H1 (cell line): ENCODE data around the gene STOML1. TPM values are rescaled to one million over a fixed set of nuclear protein-coding genes. Genes with fewer than 3 reads are reported as not detected.

Source experiments
- CTCF ChIA-PET: fragments of 300-600 bp; sonication (Branson Sonifier 250); formaldehyde crosslinking; loops from one replicate; lab custom pipeline; 2021; ENCODE audit not compliant: partially characterized antibody; lab: Charles Lee
- POLR2A ChIA-PET: fragments of 300-600 bp; sonication (Branson Sonifier 250); formaldehyde crosslinking; loops from one replicate; lab custom pipeline; 2021; ENCODE audit warnings: inconsistent platforms; ENCODE audit not compliant: partially characterized antibody; lab: Charles Lee
- DNase-seq, 2 experiments: peaks; one replicate each; pipeline versions ENCODE4 v3.0.0 to v3.0.0-alpha.2; 2010 to 2022; ENCODE audit warnings: low spot score in 2 of 2, low read depth in 1 of 2, mixed read lengths in 1 of 2
- FAIRE-seq: peaks from 2 replicates; lab custom pipeline; 2011; peaks lifted over from hg19 to GRCh38; lab: Jason Lieb, UNC
- H2AFZ ChIP-seq: 2 replicates; pipeline ENCODE4 v1.8.1; 2012; ENCODE audit warnings: low read length, inconsistent platforms
- H2AK5ac ChIP-seq: 2 replicates; pipeline ENCODE4 v1.6.1; 2013; ENCODE audit warnings: low read depth, low read length
- H2BK120ac ChIP-seq: replicated peaks from 2 replicates; pipeline ENCODE3; 2013; ENCODE audit warnings: low read depth, low read length, inconsistent platforms
- H2BK12ac ChIP-seq: 2 replicates; pipeline ENCODE4 v1.6.1; 2013; ENCODE audit warnings: low read depth, low read length
- H2BK15ac ChIP-seq: 2 replicates; pipeline ENCODE4 v1.6.1; 2013; ENCODE audit warnings: low read length
- H2BK20ac ChIP-seq: 2 replicates; pipeline ENCODE4 v1.6.1; 2013; ENCODE audit warnings: low read length
- H2BK5ac ChIP-seq: 2 replicates; pipeline ENCODE4 v1.6.1; 2013; ENCODE audit warnings: low read depth, low read length
- H3K14ac ChIP-seq: 2 replicates; pipeline ENCODE4 v1.6.1; 2013; ENCODE audit warnings: inconsistent platforms; ENCODE audit not compliant: insufficient read length
- H3K18ac ChIP-seq: 2 replicates; pipeline ENCODE4 v1.6.1; 2013; ENCODE audit warnings: low read length; ENCODE audit errors: extremely low read depth
- H3K23ac ChIP-seq: 2 replicates; pipeline ENCODE4 v1.6.1; 2013; ENCODE audit warnings: inconsistent platforms; ENCODE audit not compliant: insufficient read length
- H3K23me2 ChIP-seq: 2 replicates; pipeline ENCODE4 v1.6.1; 2013; ENCODE audit warnings: low read depth, low read length
- H3K27ac ChIP-seq: 2 replicates; pipeline ENCODE4 v1.6.1; 2011; ENCODE audit warnings: low read depth, low read length, inconsistent platforms
- H3K27me3 ChIP-seq, 4 experiments: replicated peaks in 1 of 4; 1 replicate in 1 of 4; 2 replicates in 3 of 4; pipeline versions ENCODE4 v1.6.1 to v1.8.1; 2011 to 2013; ENCODE audit warnings: low read length in 3 of 4, mild to moderate bottlenecking in 3 of 4, inconsistent platforms in 2 of 4, mixed read lengths in 2 of 4, moderate library complexity in 1 of 4; ENCODE audit not compliant: control insufficient read depth in 3 of 4, insufficient read depth in 3 of 4; ENCODE audit errors: extremely low read depth in 1 of 4
- H3K36me3 ChIP-seq, 4 experiments: 2 replicates each; pipeline versions ENCODE4 v1.6.1 to v1.8.1; 2011 to 2013; ENCODE audit warnings: mild to moderate bottlenecking in 4 of 4, low read length in 3 of 4, moderate library complexity in 2 of 4, control low read depth in 1 of 4, inconsistent platforms in 1 of 4; ENCODE audit not compliant: insufficient read depth in 4 of 4, control insufficient read depth in 2 of 4
- H3K4ac ChIP-seq: replicated peaks from 2 replicates; pipeline ENCODE3; 2013; ENCODE audit warnings: low read length, low read depth, mixed read lengths, inconsistent platforms; ENCODE audit not compliant: insufficient read length
- H3K4me1 ChIP-seq, 4 experiments: replicated peaks in 1 of 4; 1 replicate in 1 of 4; 2 replicates in 3 of 4; pipeline versions ENCODE4 v1.6.1 to v1.8.1; 2011 to 2013; ENCODE audit warnings: low read length in 3 of 4, inconsistent platforms in 2 of 4, mixed read lengths in 1 of 4; ENCODE audit not compliant: insufficient read depth in 4 of 4, control insufficient read depth in 3 of 4
- H3K4me2 ChIP-seq, 2 experiments: 2 replicates each; pipeline versions ENCODE4 v1.6.1 to v1.8.1; 2011 to 2013; ENCODE audit warnings: low read depth in 2 of 2, low read length in 2 of 2, control low read depth in 1 of 2, inconsistent platforms in 1 of 2, mild to moderate bottlenecking in 1 of 2; ENCODE audit not compliant: insufficient read depth in 1 of 2
- H3K4me3 ChIP-seq, 4 experiments: fragments of 200-600, 300-600 bp in 1 of 4; sonication (generic), shearing (Covaris generic), sonication (Bioruptor Twin) in 1 of 4; 2 replicates each; pipeline versions ENCODE4 v1.5.1 to v1.8.1; 2011 to 2016; ENCODE audit warnings: low read length in 4 of 4, low read depth in 3 of 4, control low read depth in 2 of 4, inconsistent platforms in 2 of 4, mild to moderate bottlenecking in 2 of 4, mixed read lengths in 1 of 4, moderate library complexity in 1 of 4; ENCODE audit not compliant: insufficient read depth in 2 of 4; ENCODE audit errors: extremely low read depth in 1 of 4
- H3K56ac ChIP-seq: replicated peaks from 2 replicates; pipeline ENCODE3; 2013; ENCODE audit warnings: low read depth, mild to moderate bottlenecking, mixed read lengths, low read length, inconsistent platforms; ENCODE audit not compliant: insufficient read length
- H3K79me1 ChIP-seq: 2 replicates; pipeline ENCODE4 v1.6.1; 2013; ENCODE audit warnings: low read depth, low read length, control low read depth
- H3K79me2 ChIP-seq, 2 experiments: 2 replicates each; pipeline versions ENCODE4 v1.6.1 to v1.8.1; 2012 to 2013; ENCODE audit warnings: low read length in 2 of 2, mild to moderate bottlenecking in 2 of 2, inconsistent platforms in 1 of 2; ENCODE audit not compliant: insufficient read depth in 2 of 2, control insufficient read depth in 1 of 2
- H3K9ac ChIP-seq, 4 experiments: replicated peaks in 1 of 4; 1 replicate in 1 of 4; 2 replicates in 3 of 4; pipeline versions ENCODE4 v1.6.1 to v1.8.1; 2011 to 2013; ENCODE audit warnings: low read depth in 3 of 4, low read length in 3 of 4, control low read depth in 2 of 4, mild to moderate bottlenecking in 2 of 4, moderate library complexity in 2 of 4, inconsistent platforms in 1 of 4; ENCODE audit errors: extremely low read depth in 1 of 4
- H3K9me3 ChIP-seq, 2 experiments: 2 replicates each; pipeline versions ENCODE4 v1.6.1 to v1.8.1; 2012 to 2013; ENCODE audit warnings: mild to moderate bottlenecking in 2 of 2, moderate library complexity in 2 of 2, control low read depth in 1 of 2, inconsistent platforms in 1 of 2, low read depth in 1 of 2, low read length in 1 of 2, mixed read lengths in 1 of 2; ENCODE audit not compliant: insufficient read depth in 2 of 2
- H4K20me1 ChIP-seq, 2 experiments: replicated peaks in 1 of 2; 2 replicates each; pipeline versions ENCODE3 to v1.8.1; 2011 to 2013; ENCODE audit warnings: inconsistent platforms in 2 of 2, low read length in 2 of 2, mild to moderate bottlenecking in 1 of 2; ENCODE audit not compliant: insufficient read depth in 2 of 2, control insufficient read depth in 1 of 2
- H4K5ac ChIP-seq: 2 replicates; pipeline ENCODE4 v1.6.1; 2013; ENCODE audit warnings: low read length, low read depth, mixed read lengths, inconsistent platforms; ENCODE audit not compliant: insufficient read length
- H4K8ac ChIP-seq: 2 replicates; pipeline ENCODE4 v1.8.0; 2013; ENCODE audit warnings: mild to moderate bottlenecking, moderate library complexity, low read length, inconsistent platforms; ENCODE audit not compliant: insufficient read depth; ENCODE audit errors: extremely low read depth
- H4K91ac ChIP-seq: replicated peaks from 2 replicates; pipeline ENCODE3; 2013; ENCODE audit warnings: low read length, mixed read lengths, inconsistent platforms; ENCODE audit not compliant: insufficient read length
- CBX5 ChIP-seq: fragments of 300-800, 300-1000 bp; sonication (generic); IDR thresholded peaks from 2 replicates; pipeline ENCODE4 v1.7.1; 2016; ENCODE audit warnings: antibody characterized with exemption, low read length, low read depth
- RFX5 ChIP-seq: IDR thresholded peaks from 2 replicates; pipeline ENCODE4 v1.6.1; 2011; ENCODE audit warnings: low read depth, low read length, improper control_type of control experiment, borderline replicate concordance
- SUZ12 ChIP-seq: fragments of 200-600 bp; sonication (generic); IDR thresholded peaks from 2 replicates; pipeline ENCODE4 v1.6.1; 2012; ENCODE audit warnings: mild to moderate bottlenecking, inconsistent platforms, low read length, moderate library complexity, mixed read lengths
- WGBS, 2 experiments: shearing (Covaris generic) in 1 of 2; methylation state at CpG; one replicate each; pipeline versions ENCODE4 v1.1.6 to v1.1.7; 2013 to 2015; ENCODE audit warnings: low lambda C conversion rate in 2 of 2, mixed read lengths in 2 of 2, inconsistent platforms in 1 of 2, low coverage in 1 of 2, missing lambda C conversion rate in 1 of 2; ENCODE audit not compliant: insufficient replicate concordance in 2 of 2, insufficient coverage in 1 of 2, insufficient read length in 1 of 2; ENCODE audit errors: extremely low coverage in 1 of 2, missing lambda C conversion rate in 1 of 2; 5-methylcytosine and 5-hydroxymethylcytosine counted together
- polyA plus RNA-seq, 7 experiments: library from polyadenylated mRNA; depleted of rRNA in 3 of 7; stranded (reverse) in 5 of 7; unstranded in 2 of 7; fragments of >200 nt in 5 of 7; fragments of 200-250 nt in 2 of 7; gene quantifications; 1 replicate in 5 of 7; 2 replicates in 1 of 7; 4 replicates in 1 of 7; pipeline versions ENCODE4 v1.2.1 to v1.2.3, GENCODE V29; 2011 to 2013; ENCODE audit warnings: missing spikeins in 2 of 7, mixed read lengths in 2 of 7
- total RNA-seq: library from RNA; stranded (reverse); fragmentation: NEBNext Ultra II Directional; extraction: Animal tissue kit (Norgen Biotek cat#: 25700); gene quantifications from 2 replicates; pipeline ENCODE4 v1.2.1, GENCODE V29; 2021

STOML1 gene
- total and polyA plus RNA-seq, 2 of the 8 experiments (the other 6 are each of a cell fraction or from before 2014, with no cell fraction given) = 2.6 to 3.2 TPM

- Histone ChIP-seq H3K9me3 (no peaks in the 10 kb centered on the region), H3K18ac (no peak overlapping the region), H2BK15ac (no peak overlapping the region), H2BK20ac (0 out of 2 replicates have a peak overlapping the region, but pooled peaks have one; percentile 3), H2BK5ac (no peak overlapping the region), H4K8ac (peak overlapping the region; percentile 51; the same call in 1 of the 2 replicates), H3K27ac (no peak overlapping the region), H3K4ac (no peak overlapping the region), H3K23me2 (no peaks in the 10 kb centered on the region), H2AK5ac (no peak overlapping the region), H3K4me2 (no peak overlapping the region), H3K27me3 (no peaks in the 10 kb centered on the region), H2BK120ac (no peak overlapping the region), H3K9ac (no peak overlapping the region), H4K91ac (no peak overlapping the region), H2BK12ac (0 out of 2 replicates have a peak overlapping the region, but pooled peaks have one; percentile 93), H3K4me3 (no peak overlapping the region), H4K20me1 (no peaks in the 10 kb centered on the region), H3K79me2 (no peaks in the 10 kb centered on the region), H2AFZ (no peak overlapping the region), H3K79me1 (no peaks in the 10 kb centered on the region), H3K4me1 (peaks cover 6 to 16% (median 12%) of the 10 kb centered on the region in 4 experiments), H3K23ac (no peak overlapping the region), H3K14ac (no peak overlapping the region), H4K5ac (no peak overlapping the region), H3K56ac (no peak overlapping the region), H3K36me3 (no peaks in the 10 kb centered on the region)
- no peak for FAIRE-seq
- ChIA-PET CTCF (interaction anchor here (0.6 to 7.0 kb wide), 8 partner anchors 12 to 201 kb away, joined by 3 to 55 read pairs (median 3); no protein-coding TSS in a partner anchor), POLR2A (interaction anchor here (0.7 to 1.4 kb wide), 5 partner anchors 13 to 249 kb away, joined by 3 to 4 read pairs (median 3); partner anchors contain the start of gene STRA6)
- no peak for DNase-seq
- 91% methylated on average over 9 of the region's 10 CpGs; no CpG with 5 or more reads in 1 of the 2 experiments for WGBS, 2 experiments
- TF ChIP-seq CBX5 (no peak), RFX5 (no peak), SUZ12 (no peak)
Measured at GRCh38 chr15:73952913-73953750, 39.0 kb downstream of the STOML1 start.
